MM.1S (cell line): Measurements from ENCODE around the gene SNRK.

Source experiments
- DNase-seq: peaks from one replicate; pipeline ENCODE4 v3.0.0-alpha.2; 2015
- H2AFZ ChIP-seq: fragments of 300-600 bp; sonication (generic); 2 replicates; pipeline ENCODE4 v1.6.0; 2016; ENCODE audit warnings: antibody characterized with exemption, low read length
- H3F3A ChIP-seq: fragments of 300-600 bp; sonication (generic); 2 replicates; pipeline ENCODE4 v1.6.1; 2016; ENCODE audit warnings: mild to moderate bottlenecking, antibody characterized with exemption, low read length, moderate library complexity, mixed read lengths; ENCODE audit not compliant: insufficient read depth
- H3K27ac ChIP-seq: fragments of 300-600 bp; sonication (generic); 2 replicates; pipeline ENCODE4 v1.5.1; 2016; ENCODE audit warnings: mild to moderate bottlenecking, low read length
- H3K27me3 ChIP-seq: fragments of 300-600 bp; sonication (generic); replicated peaks from 2 replicates; pipeline ENCODE4 v1.6.0; 2016; ENCODE audit warnings: low read length; ENCODE audit not compliant: insufficient read depth
- H3K36me3 ChIP-seq: fragments of 300-600 bp; sonication (generic); replicated peaks from 2 replicates; pipeline ENCODE4 v1.6.1; 2016; ENCODE audit warnings: mild to moderate bottlenecking, low read length, mixed read lengths; ENCODE audit not compliant: insufficient read depth
- H3K4me1 ChIP-seq: fragments of 300-600 bp; sonication (generic); 2 replicates; pipeline ENCODE4 v1.6.1; 2016; ENCODE audit warnings: low read length, mixed read lengths
- H3K4me2 ChIP-seq: fragments of 300-600 bp; sonication (generic); 2 replicates; pipeline ENCODE4 v1.6.0; 2016; ENCODE audit warnings: low read depth, low read length
- H3K4me3 ChIP-seq: fragments of 300-600 bp; sonication (generic); 2 replicates; pipeline ENCODE4 v1.5.1; 2016; ENCODE audit warnings: low read length, mixed read lengths
- H3K79me2 ChIP-seq: fragments of 300-600 bp; sonication (generic); 2 replicates; pipeline ENCODE4 v1.6.1; 2016; ENCODE audit warnings: mixed run types, low read length, mixed read lengths
- H3K9ac ChIP-seq: fragments of 300-600 bp; sonication (generic); 2 replicates; pipeline ENCODE4 v1.6.1; 2016; ENCODE audit warnings: low read length, mixed read lengths
- H3K9me2 ChIP-seq: fragments of 300-600 bp; sonication (generic); replicated peaks from 2 replicates; pipeline ENCODE4 v1.6.1; 2016; ENCODE audit warnings: mild to moderate bottlenecking, low read length, mixed read lengths; ENCODE audit not compliant: insufficient read depth
- H3K9me3 ChIP-seq: fragments of 300-600 bp; sonication (generic); replicated peaks from 2 replicates; pipeline ENCODE4 v1.6.1; 2016; ENCODE audit warnings: mild to moderate bottlenecking, low read length, mixed read lengths; ENCODE audit not compliant: insufficient read depth
- H4K20me1 ChIP-seq: fragments of 300-600 bp; sonication (generic); 2 replicates; pipeline ENCODE4 v1.6.1; 2016; ENCODE audit warnings: mild to moderate bottlenecking, low read length, moderate library complexity, mixed read lengths; ENCODE audit not compliant: insufficient read depth
- EZH2 ChIP-seq: fragments of 300-600 bp; sonication (generic); optimal IDR thresholded peaks from 2 replicates; pipeline ENCODE3; 2017; ENCODE audit warnings: low read depth, mild to moderate bottlenecking, antibody characterized with exemption, low read length, mixed read lengths
- EZH2phosphoT487 ChIP-seq: fragments of 300-600 bp; sonication (generic); IDR thresholded peaks from 2 replicates; pipeline ENCODE4 v1.6.1; 2018; ENCODE audit warnings: antibody characterized with exemption, low read length
- TF ChIP-seq, protein P1 (sequence below): fragments of 300-600 bp; sonication (generic); IDR thresholded peaks from 2 replicates; pipeline ENCODE4 v1.5.1; 2016; ENCODE audit warnings: antibody characterized with exemption, low read length, mixed read lengths

SNRK gene

DNA sequence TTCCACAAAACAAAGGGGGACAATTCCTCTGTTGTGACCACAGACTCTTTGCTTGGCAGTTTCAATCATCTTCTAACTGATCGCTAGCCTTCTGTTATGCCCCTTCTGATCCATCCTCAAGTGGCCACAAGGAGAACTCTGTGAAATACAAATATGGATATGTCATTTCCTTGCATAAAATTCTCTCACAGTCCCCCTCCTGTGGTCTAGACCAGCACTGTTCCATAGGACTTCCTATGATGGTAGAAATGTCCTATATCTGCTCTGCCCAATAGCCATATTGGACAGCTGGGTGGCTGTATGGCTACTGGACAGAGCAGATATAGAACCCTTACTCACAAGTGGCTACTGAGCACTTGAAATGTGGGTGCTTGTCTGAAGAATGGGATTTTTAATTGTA lies 25.9 kb upstream of the SNRK start:
- Histone ChIP-seq H3K36me3 (no peaks in the 10 kb centered on the region), H3K4me2 (no peak overlapping the region), H3K4me3 (no peak overlapping the region), H3K4me1 (no peaks in the 10 kb centered on the region), H4K20me1 (no peaks in the 10 kb centered on the region), H3K9me2 (no peaks in the 10 kb centered on the region), H3K9ac (no peak overlapping the region), H2AFZ (no peak overlapping the region), H3K79me2 (no peaks in the 10 kb centered on the region), H3K9me3 (no peaks in the 10 kb centered on the region), H3K27ac (no peak overlapping the region), H3F3A (no peaks in the 10 kb centered on the region), H3K27me3 (no peaks in the 10 kb centered on the region)
- TF ChIP-seq, protein P1, sequence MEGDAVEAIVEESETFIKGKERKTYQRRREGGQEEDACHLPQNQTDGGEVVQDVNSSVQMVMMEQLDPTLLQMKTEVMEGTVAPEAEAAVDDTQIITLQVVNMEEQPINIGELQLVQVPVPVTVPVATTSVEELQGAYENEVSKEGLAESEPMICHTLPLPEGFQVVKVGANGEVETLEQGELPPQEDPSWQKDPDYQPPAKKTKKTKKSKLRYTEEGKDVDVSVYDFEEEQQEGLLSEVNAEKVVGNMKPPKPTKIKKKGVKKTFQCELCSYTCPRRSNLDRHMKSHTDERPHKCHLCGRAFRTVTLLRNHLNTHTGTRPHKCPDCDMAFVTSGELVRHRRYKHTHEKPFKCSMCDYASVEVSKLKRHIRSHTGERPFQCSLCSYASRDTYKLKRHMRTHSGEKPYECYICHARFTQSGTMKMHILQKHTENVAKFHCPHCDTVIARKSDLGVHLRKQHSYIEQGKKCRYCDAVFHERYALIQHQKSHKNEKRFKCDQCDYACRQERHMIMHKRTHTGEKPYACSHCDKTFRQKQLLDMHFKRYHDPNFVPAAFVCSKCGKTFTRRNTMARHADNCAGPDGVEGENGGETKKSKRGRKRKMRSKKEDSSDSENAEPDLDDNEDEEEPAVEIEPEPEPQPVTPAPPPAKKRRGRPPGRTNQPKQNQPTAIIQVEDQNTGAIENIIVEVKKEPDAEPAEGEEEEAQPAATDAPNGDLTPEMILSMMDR = no peak
- TF ChIP-seq EZH2phosphoT487 = no peak
- no peak for TF ChIP-seq EZH2
- DNase-seq = no peak

DNA sequence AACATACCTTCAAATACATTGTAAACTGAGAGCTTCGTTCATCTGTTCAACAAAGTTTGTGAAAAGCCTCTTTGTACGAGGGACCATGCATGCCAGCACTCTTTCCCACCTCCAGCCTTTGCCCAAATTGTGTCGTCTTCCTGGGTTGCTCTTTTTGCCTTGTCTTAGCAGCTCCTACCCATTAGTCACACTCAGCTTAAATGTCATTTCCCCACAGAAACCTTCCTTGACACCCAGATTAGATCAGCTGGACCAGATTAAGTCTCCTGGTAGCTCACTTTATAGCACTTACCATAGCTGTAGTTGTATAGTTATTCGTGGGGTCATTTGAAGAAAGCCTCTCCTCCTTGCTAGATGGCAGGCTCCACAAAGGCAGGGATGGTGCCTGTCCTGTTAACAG lies 24.1 kb upstream of the SNRK start:
- DNase-seq = no peak
- no peak overlapping the region for H3K27ac ChIP-seq
- no peak overlapping the region for H3K4me2 ChIP-seq
- no peaks in the 10 kb centered on the region for H3K27me3 ChIP-seq
- no peaks in the 10 kb centered on the region for H3K9me2 ChIP-seq
- H3K4me3 ChIP-seq = no peak overlapping the region
- no peaks in the 10 kb centered on the region for H3K36me3 ChIP-seq
- H3K9ac ChIP-seq = no peak overlapping the region
- H3K9me3 ChIP-seq = no peaks in the 10 kb centered on the region
- H2AFZ ChIP-seq = no peak overlapping the region
- no peak for TF ChIP-seq EZH2phosphoT487
- no peak for TF ChIP-seq EZH2
- TF ChIP-seq, protein P1 = no peak
- no peaks in the 10 kb centered on the region for H4K20me1 ChIP-seq
- no peaks in the 10 kb centered on the region for H3K4me1 ChIP-seq
- H3K79me2 ChIP-seq = no peaks in the 10 kb centered on the region
- H3F3A ChIP-seq = no peaks in the 10 kb centered on the region

DNA sequence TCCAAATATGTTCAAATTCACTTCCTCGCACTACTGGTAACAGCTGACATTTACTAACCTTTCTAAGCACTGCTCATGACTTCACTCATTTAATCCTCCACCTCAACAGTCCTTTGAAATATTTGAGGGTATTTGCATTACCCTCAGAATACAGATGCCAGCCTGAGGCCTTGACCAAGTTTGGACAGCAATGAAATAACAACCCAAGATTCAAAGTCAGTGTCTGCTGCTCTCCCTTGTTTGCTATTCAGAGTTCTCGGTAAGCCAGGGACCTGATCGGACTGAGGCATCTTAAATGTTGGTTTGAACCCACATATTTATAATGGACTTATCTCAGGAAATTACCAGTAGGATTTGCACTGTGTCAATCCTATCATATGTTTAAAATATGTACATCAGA lies 19.9 kb upstream of the SNRK start:
- Histone ChIP-seq H3K4me2 (no peak overlapping the region), H3K9me3 (no peaks in the 10 kb centered on the region), H3F3A (no peaks in the 10 kb centered on the region), H3K27ac (no peak overlapping the region), H3K79me2 (no peaks in the 10 kb centered on the region), H4K20me1 (no peaks in the 10 kb centered on the region), H3K4me1 (no peaks in the 10 kb centered on the region), H3K9me2 (no peaks in the 10 kb centered on the region), H3K36me3 (no peaks in the 10 kb centered on the region), H3K9ac (no peak overlapping the region), H3K4me3 (no peak overlapping the region), H3K27me3 (no peaks in the 10 kb centered on the region), H2AFZ (no peak overlapping the region)
- TF ChIP-seq EZH2 = no peak
- DNase-seq = no peak

DNA sequence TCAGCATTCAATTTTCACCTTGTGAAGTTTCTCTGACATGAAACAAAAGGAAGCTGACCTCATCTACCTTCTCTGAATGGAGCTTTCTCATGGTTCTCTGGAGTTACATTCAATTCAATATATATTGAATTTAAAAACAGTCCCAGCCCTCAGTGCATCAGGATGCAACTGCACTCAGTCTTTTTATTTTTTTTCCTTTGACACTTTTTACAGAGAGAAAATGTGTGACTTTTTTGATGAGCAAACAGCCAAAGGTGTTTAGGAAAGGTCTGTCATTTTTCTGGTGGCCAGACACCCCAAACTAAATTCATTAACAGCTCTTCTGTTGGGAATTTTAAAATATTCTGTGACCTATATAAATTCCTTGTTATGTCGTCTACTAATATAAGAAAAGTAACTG lies 19.3 kb upstream of the SNRK start:
- Histone ChIP-seq H3K9ac (no peak overlapping the region), H3K79me2 (no peaks in the 10 kb centered on the region), H3K27ac (no peak overlapping the region), H4K20me1 (no peaks in the 10 kb centered on the region), H3K4me1 (no peaks in the 10 kb centered on the region), H3K9me2 (no peaks in the 10 kb centered on the region), H3K9me3 (no peaks in the 10 kb centered on the region), H2AFZ (no peak overlapping the region), H3K36me3 (no peaks in the 10 kb centered on the region), H3F3A (no peaks in the 10 kb centered on the region), H3K4me3 (no peak overlapping the region), H3K4me2 (no peak overlapping the region), H3K27me3 (no peaks in the 10 kb centered on the region)
- no peak for DNase-seq
- no peak for TF ChIP-seq EZH2phosphoT487
- TF ChIP-seq, protein P1 = no peak
